Large intestine (tissue), 3 donors: ENCODE data around the gene SEZ6. TPM values are rescaled to one million over a fixed set of nuclear protein-coding genes. Genes with fewer than 3 reads are reported as not detected.

Experiments
- DNase-seq, 2 donors: peaks; one replicate each; pipeline versions ENCODE4 v3.0.0 to v3.0.0-alpha.2; 2013
- H3K27ac ChIP-seq: one replicate; pipeline ENCODE4 v1.5.1; 2013; ENCODE audit warnings: low read length
- H3K27me3 ChIP-seq: 2 replicates; pipeline ENCODE4 v1.6.1; 2013; ENCODE audit warnings: low read length; ENCODE audit not compliant: control insufficient read depth, insufficient read depth
- H3K36me3 ChIP-seq: 2 replicates; pipeline ENCODE4 v1.6.1; 2013; ENCODE audit warnings: low read length; ENCODE audit not compliant: control insufficient read depth, insufficient read depth
- H3K4me1 ChIP-seq: one replicate; pipeline ENCODE4 v1.6.1; 2013; ENCODE audit warnings: low read length; ENCODE audit not compliant: control insufficient read depth, insufficient read depth
- H3K4me3 ChIP-seq: one replicate; pipeline ENCODE4 v1.5.1; 2013; ENCODE audit warnings: low read length
- H3K9me3 ChIP-seq: one replicate; pipeline ENCODE4 v1.6.1; 2013; ENCODE audit warnings: mild to moderate bottlenecking, low read depth, low read length, moderate library complexity; ENCODE audit not compliant: control insufficient read depth
- WGBS: methylation state at CpG from one replicate; pipeline ENCODE4 v1.1.5; 2013; ENCODE audit warnings: low lambda C conversion rate; ENCODE audit not compliant: insufficient coverage; 5-methylcytosine and 5-hydroxymethylcytosine counted together
- polyA plus RNA-seq: library from polyadenylated mRNA; unstranded; fragments of 120-200 nt; gene quantifications from one replicate; pipeline ENCODE4 v1.2.1, GENCODE V29; 2013

SEZ6 gene
- polyA plus RNA-seq, 1 donor: 4.6 TPM

DNA sequence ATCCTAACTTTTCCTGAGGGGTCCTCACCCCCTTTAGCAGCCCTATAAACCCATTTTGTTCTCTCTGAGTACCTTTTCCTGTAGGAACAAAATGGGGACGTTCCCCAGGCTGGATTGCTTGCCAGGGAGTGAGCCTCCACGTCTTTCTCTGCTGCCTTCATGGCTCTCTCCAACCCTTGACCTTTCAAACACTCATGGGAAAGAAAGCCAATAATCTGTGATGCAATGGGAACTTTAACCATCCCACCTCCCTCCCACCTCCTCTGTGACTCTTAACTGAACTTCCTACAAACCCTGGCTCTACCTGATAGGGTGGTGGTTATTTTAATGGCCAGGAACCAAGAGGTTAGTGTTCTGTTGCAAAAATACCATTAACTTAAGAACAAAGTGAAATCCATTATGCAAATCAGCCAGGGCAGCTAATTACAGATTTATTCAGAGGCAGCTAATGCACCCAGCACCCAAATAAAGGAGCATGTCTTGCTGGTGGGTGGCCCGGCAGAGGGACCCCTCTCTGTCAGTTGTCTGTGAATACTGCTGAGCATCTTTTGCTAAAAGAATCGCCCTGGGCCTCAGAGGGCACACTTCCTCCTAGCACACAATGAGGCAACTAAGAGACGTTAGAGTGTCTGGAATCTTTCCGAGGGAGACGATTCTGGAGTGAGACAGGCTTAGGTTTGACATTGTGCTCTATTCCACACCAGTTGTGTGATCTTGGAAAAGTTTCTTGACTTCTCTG, 40.1 kb upstream of the SEZ6 start:
- Histone ChIP-seq H3K27me3 (peaks cover 3% of the 10 kb centered on the region), H3K27ac (peak overlapping the region; percentile 22), H3K9me3 (no peaks in the 10 kb centered on the region), H3K4me3 (no peak overlapping the region), H3K4me1 (peaks cover 38% of the 10 kb centered on the region), H3K36me3 (no peaks in the 10 kb centered on the region)
- peak; percentile 78 to 91 for DNase-seq
- no CpG with 5 or more reads among the region's 7 CpGs for WGBS

DNA sequence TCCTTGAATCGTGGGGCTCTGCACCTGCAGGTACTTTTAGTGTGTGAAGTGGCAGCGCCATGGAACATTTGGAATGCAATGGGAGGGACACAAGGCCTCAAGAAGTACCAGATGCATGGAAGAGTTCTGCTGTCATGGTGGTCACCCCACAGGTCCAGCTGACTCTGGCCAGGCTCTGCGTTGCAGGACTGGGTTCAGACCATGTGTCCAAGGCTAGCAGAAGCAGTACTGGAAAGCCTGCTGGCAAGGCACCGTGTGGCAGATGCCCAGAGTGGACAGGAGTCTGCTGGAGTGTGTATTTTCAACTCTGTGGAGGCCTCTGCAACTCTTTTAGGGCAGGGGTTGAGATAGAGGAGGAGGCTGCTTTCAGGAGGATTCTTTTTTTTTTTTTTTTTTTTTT, 39.2 kb upstream of the SEZ6 start:
- Histone ChIP-seq H3K9me3 (no peaks in the 10 kb centered on the region), H3K4me1 (peaks cover 38% of the 10 kb centered on the region), H3K36me3 (no peaks in the 10 kb centered on the region), H3K4me3 (no peak overlapping the region), H3K27ac (no peak overlapping the region), H3K27me3 (peaks cover 3% of the 10 kb centered on the region)
- DNase-seq: no peak
- no CpG with 5 or more reads among the region's 4 CpGs for WGBS

DNA sequence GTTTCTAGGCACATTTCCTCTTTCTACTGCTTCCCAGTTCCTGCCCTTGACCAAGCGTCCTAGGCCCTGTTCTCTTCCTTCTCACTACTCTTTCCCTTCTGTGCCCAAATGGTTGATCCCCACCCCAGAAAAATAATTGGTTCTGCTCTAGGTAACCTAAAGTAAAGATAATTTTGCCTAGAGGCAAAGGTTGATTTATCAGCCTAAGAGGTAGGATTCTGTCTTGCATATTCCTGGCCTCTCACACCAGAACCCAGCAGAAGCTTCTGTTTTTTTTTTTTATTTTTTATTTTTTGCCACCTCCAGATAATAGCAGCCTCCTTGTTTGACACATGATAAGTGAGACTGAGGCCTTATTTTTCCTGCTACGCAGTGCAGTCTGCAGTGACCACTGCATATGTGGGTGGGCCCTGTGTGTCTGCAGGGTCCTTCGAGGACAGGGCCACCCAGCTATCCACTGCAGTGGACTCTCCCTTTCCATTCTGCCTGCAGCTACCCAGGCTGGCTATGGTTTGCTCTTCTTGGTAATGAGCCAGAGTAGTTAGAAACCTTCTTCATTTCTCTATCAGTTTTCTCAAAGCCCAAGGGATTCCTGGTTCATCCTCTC, 37.8 kb upstream of the SEZ6 start:
- H3K27me3 ChIP-seq: peaks cover 2% of the 10 kb centered on the region
- H3K27ac ChIP-seq: peak overlapping the region; percentile 66
- 100% methylated on average over 1 of the region's 3 CpGs for WGBS
- H3K4me1 ChIP-seq: peaks cover 38% of the 10 kb centered on the region
- peak overlapping the region; percentile 13 for H3K4me3 ChIP-seq
- no peaks in the 10 kb centered on the region for H3K9me3 ChIP-seq
- no peaks in the 10 kb centered on the region for H3K36me3 ChIP-seq
- DNase-seq: no peak

DNA sequence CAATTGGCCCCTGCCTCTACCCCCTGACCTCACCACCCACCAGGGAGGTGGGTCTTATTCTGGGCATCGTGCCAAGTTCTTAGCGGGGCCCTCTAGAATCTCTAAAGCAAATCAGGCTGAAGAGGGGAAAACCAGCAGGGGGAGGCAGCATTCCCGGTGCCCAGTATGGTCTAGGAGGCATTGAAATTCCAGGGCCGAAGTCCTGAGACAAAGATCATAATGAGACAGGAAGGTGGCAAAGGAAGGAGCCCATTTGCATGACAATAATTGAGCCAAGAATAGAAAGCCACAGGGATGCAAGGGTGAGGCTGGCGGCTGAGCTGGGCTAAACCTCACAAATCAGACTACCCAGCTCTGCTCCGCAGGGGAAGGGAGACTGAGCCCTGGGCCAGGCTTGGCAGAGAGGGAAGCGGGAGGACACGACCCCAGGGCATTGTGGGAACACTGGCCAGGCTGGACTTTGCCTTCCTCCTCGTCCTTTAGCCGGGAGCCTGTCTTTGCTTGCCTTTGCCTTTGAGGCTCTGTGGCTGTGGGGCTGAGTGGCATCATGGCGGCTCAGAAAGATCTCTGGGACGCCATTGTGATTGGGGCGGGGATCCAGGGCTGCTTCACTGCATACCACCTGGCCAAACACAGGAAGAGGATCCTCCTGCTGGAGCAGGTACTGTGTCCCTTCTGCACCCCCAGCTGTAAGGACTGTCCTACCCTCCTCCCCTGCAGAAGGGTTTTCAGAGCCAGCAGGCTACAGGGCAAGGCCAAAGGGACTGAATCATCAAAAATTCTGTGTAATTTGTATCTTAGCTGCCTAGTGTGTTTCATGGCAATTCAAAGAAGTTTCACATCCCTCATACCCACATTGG, 37.1 kb upstream of the SEZ6 start, which contains the start of gene PIPOX:
Gene PIPOX, plus strand, starts transcription at position 463 of the 860 bp plus-strand sequence. Its CDS starts 85 bp downstream, at position 548.
- H3K4me3 ChIP-seq: peak within 1 kb of the TSS; percentile 13

DNA sequence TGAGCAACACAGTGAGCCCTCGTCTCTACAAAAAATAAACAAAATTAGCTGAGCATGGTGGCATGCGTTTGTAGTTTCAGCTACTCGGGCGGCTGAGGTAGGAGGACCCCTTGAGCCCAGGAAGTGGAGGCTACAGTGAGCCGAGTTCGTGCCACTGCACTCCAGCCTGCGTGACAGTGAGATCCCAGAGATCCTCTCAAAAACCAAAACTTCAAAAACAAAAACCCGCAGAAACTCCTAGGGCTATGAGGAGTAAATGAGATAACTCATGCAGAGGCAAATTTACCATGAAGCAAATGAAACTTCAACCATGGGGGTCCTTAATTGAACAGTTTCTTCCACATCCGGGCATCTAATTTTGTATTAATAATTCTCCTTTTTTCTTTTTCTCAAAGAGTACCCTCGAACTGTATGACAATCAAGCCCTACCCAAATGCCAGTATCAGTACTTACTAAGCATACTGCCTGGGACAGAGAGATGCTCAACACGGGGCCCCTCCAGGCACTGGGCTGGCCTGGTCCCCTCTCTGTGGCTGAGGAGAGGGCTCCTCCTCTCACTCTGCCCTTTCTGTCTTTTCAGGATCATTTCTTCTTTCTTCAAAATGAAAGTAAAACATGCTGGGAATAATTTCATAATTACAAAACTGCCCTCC, 36.3 kb upstream of the SEZ6 start:
- Histone ChIP-seq H3K4me3 (no peak overlapping the region), H3K27ac (peak overlapping the region; percentile 66), H3K27me3 (peaks cover 14% of the 10 kb centered on the region), H3K36me3 (no peaks in the 10 kb centered on the region), H3K9me3 (no peaks in the 10 kb centered on the region), H3K4me1 (peaks cover 38% of the 10 kb centered on the region)
- WGBS: 100% methylated on average over 1 of the region's 11 CpGs
- DNase-seq: no peak

More for the DNA sequence above, 37.1 kb upstream of the SEZ6 start, which contains the start of gene PIPOX:
- Histone ChIP-seq H3K4me1 (peaks cover 38% of the 10 kb centered on the region), H3K27ac (peak within 1 kb of the TSS; percentile 66), H3K27me3 (peaks cover 7% of the 10 kb centered on the region), H3K36me3 (no peaks in the 10 kb centered on the region), H3K9me3 (no peaks in the 10 kb centered on the region)
- no CpG with 5 or more reads among the region's 13 CpGs for WGBS
- peak; percentile 80 to 91 for DNase-seq

DNA sequence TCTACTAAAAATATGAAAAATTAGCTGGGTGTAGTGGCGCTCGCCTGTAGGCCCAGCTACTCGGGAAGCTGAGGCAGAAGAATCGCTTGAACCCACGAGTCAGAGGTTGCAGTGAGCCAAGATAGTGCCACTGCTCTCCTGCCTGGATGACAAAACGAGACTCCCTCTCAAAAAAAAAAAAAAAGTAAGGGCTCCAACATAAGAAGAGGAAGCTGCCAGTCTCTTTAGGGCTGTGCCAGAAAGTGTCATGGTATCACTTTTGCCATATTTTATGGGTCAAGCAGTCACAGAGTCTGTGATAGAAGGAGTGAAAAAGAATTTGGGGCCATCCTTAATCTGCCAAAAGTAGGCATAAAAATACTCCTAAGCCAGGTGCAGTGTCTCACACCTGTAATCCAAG, 35.7 kb upstream of the SEZ6 start:
- Histone ChIP-seq H3K36me3 (no peaks in the 10 kb centered on the region), H3K9me3 (no peaks in the 10 kb centered on the region), H3K27me3 (peaks cover 19% of the 10 kb centered on the region), H3K4me3 (no peak overlapping the region), H3K27ac (no peak overlapping the region), H3K4me1 (peaks cover 36% of the 10 kb centered on the region)
- no CpG with 5 or more reads among the region's 6 CpGs for WGBS
- DNase-seq: no peak

DNA sequence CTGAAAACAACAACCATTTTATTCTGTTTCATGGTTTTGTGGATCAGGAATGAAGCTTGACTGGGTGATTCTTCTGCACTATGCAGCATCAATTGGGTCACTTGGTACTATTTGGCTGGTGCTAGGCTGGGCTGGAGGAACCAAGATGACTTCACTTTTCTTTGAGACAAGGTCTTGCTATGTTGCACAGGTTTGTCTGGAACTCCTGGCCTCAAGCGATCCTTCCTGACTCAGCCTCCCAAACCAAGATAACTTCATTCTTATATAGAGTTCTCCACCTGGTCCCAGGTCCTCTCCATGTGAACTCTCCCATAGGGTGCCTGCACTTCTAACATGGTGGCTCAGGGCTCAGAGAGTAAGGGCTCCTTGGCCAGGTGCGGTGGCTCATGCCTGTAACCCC, 35.3 kb upstream of the SEZ6 start:
- Histone ChIP-seq H3K4me3 (no peak overlapping the region), H3K27me3 (peaks cover 22% of the 10 kb centered on the region), H3K4me1 (peaks cover 32% of the 10 kb centered on the region), H3K36me3 (no peaks in the 10 kb centered on the region), H3K27ac (no peak overlapping the region), H3K9me3 (no peaks in the 10 kb centered on the region)
- whole genome bisulfite sequencing: no CpG with 5 or more reads among the region's 2 CpGs
- no peak for DNase-seq

DNA sequence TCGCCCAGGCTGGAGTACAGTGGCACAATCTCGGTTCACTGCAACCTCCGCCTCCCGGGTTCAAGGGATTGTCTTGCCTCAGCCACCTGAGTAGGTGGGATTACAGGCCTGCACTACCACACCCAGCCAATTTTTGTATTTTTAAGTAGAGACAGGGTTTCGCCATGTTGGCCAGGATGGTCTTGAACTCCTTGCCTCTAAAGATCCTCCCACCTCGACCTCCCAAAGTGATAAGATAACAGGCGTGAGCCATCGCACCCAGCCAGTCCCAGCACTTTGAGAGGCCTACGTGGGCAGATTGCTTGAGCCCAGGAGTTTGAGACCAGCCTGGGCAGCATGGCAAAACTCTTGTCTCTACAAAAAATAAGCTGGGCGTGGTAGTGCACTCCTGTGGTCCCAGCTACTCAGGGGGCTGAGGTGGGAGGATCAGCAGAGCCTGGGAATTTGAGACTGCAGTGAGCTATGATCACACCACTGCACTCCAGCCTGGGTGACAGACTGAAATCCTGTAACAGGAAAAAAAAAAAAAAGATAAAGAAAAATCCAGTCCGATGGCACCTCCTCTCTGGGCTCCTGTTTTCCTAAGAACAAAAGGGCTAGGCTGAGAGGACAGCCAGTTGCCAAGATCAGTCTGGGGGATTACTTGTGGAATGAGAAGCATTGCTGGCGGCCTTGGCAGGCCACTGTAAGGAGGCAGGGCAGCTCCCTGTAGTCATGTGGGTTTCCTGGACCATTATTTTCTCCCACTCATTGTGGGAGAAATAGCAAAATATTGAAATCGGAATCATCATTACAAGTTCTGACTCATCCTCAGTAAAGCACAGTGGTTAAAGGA, 34.1 kb upstream of the SEZ6 start:
- Histone ChIP-seq H3K9me3 (peaks cover 4% of the 10 kb centered on the region), H3K4me3 (no peak overlapping the region), H3K27me3 (peaks cover 29% of the 10 kb centered on the region), H3K36me3 (no peaks in the 10 kb centered on the region), H3K4me1 (peaks cover 23% of the 10 kb centered on the region), H3K27ac (no peak overlapping the region)
- DNase-seq: no peak
- 86% methylated on average over 1 of the region's 13 CpGs for WGBS

GRCh38 chr17:29038085-29038795, 32.4 kb upstream of the SEZ6 start:
- no peak for DNase-seq
- H3K27me3 ChIP-seq: peaks cover 37% of the 10 kb centered on the region
- H3K36me3 ChIP-seq: no peaks in the 10 kb centered on the region
- peaks cover 11% of the 10 kb centered on the region for H3K4me1 ChIP-seq
- H3K4me3 ChIP-seq: no peak overlapping the region
- no CpG with 5 or more reads among the region's 15 CpGs for WGBS
- H3K27ac ChIP-seq: no peak overlapping the region
- peaks cover 9% of the 10 kb centered on the region for H3K9me3 ChIP-seq
